SK-N-SH (cell line): Measurements from ENCODE around the gene FOSL1.

Experiments used
- EP300 ChIP-seq, 2 experiments: IDR thresholded peaks; 2 replicates each; pipeline versions ENCODE4 v1.4.0 to v1.6.1; 2012; ENCODE audit warnings: borderline replicate concordance in 1 of 2, low read depth in 1 of 2, low read length in 1 of 2
- MAX ChIP-seq: IDR thresholded peaks from 2 replicates; pipeline ENCODE4 v1.4.0; 2012; ENCODE audit warnings: low read depth
- RXRA ChIP-seq: IDR thresholded peaks from 2 replicates; pipeline ENCODE4 v1.4.0; 2012; ENCODE audit warnings: low read depth, mild to moderate bottlenecking, borderline replicate concordance
- SIN3A ChIP-seq: IDR thresholded peaks from 2 replicates; pipeline ENCODE4 v1.6.1; 2012; ENCODE audit warnings: low read depth, mild to moderate bottlenecking, low read length, moderate library complexity, borderline replicate concordance
- SMC3 ChIP-seq: IDR thresholded peaks from 2 replicates; pipeline ENCODE4 v1.6.1; 2012; ENCODE audit warnings: low read depth, low read length, improper control_type of control experiment
- TAF1 ChIP-seq: IDR thresholded peaks from 2 replicates; pipeline ENCODE4 v1.6.1; 2012; ENCODE audit warnings: low read depth, mild to moderate bottlenecking, low read length, moderate library complexity, borderline replicate concordance
- TEAD4 ChIP-seq: IDR thresholded peaks from 2 replicates; pipeline ENCODE4 v1.4.0; 2012; ENCODE audit warnings: mild to moderate bottlenecking, borderline replicate concordance; ENCODE audit not compliant: insufficient read depth
- TF ChIP-seq, protein P1 (sequence below): fragments of 200-600 bp; sonication (generic); IDR thresholded peaks from 2 replicates; pipeline ENCODE4 v1.6.1; 2017; ENCODE audit warnings: antibody characterized with exemption, mild to moderate bottlenecking, moderate library complexity
- TF ChIP-seq, protein P2 (sequence below): fragments of 150-350 bp; IDR thresholded peaks from 2 replicates; pipeline ENCODE4 v1.6.1; 2017; ENCODE audit warnings: antibody characterized with exemption, low read length, low read depth, borderline replicate concordance

GRCh38 chr11:65906602-65907001, 6.4 kb upstream of the FOSL1 start:
- TF ChIP-seq TAF1 (no peak), SMC3 (no peak), SIN3A (no peak), TEAD4 (no peak), MAX (no peak), EP300 (IDR thresholded peaks at IDR 0.05; ENCODE audit: borderline replicate concordance in 1 of 2, low read depth in 1 of 2, low read length in 1 of 2) (no peak), RXRA (no peak)
- TF ChIP-seq, protein P1, sequence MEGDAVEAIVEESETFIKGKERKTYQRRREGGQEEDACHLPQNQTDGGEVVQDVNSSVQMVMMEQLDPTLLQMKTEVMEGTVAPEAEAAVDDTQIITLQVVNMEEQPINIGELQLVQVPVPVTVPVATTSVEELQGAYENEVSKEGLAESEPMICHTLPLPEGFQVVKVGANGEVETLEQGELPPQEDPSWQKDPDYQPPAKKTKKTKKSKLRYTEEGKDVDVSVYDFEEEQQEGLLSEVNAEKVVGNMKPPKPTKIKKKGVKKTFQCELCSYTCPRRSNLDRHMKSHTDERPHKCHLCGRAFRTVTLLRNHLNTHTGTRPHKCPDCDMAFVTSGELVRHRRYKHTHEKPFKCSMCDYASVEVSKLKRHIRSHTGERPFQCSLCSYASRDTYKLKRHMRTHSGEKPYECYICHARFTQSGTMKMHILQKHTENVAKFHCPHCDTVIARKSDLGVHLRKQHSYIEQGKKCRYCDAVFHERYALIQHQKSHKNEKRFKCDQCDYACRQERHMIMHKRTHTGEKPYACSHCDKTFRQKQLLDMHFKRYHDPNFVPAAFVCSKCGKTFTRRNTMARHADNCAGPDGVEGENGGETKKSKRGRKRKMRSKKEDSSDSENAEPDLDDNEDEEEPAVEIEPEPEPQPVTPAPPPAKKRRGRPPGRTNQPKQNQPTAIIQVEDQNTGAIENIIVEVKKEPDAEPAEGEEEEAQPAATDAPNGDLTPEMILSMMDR, result no peak
- TF ChIP-seq, protein P2, sequence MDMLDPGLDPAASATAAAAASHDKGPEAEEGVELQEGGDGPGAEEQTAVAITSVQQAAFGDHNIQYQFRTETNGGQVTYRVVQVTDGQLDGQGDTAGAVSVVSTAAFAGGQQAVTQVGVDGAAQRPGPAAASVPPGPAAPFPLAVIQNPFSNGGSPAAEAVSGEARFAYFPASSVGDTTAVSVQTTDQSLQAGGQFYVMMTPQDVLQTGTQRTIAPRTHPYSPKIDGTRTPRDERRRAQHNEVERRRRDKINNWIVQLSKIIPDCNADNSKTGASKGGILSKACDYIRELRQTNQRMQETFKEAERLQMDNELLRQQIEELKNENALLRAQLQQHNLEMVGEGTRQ, result no peak
